GM21381 (cell line): ENCODE data around the gene CRB3.

Source experiments
- ATAC-seq: cut with Tn5 transposase; IDR thresholded peaks from one replicate; pipeline ENCODE4 v1.9.1; 2021; ENCODE audit warnings: mild to moderate bottlenecking, moderate library complexity; ENCODE audit not compliant: unreplicated experiment

CRB3 gene

GRCh38 chr19:6431891-6432290, 32.2 kb upstream of the CRB3 start:
- no peak for ATAC-seq

DNA sequence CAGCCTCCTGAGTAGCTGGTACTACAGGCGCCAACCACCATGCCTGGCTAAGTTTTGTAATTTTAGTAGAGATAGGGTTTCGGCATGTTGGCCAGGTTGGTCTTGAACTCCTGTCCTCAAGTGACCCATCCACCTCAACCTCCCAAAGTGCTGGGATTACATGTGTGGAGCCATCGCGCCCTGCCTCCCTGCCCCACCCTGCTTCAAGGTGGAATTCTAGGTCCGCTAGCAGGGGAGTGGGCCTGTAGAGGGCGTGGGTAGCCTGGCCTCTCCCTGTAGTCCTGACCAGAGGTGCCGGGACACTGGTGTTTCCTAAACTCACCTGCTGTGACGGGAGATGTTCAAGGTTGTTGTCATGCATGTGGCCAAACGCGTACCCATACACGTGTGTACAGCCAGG, 30.9 kb upstream of the CRB3 start:
- no peak for ATAC-seq

- no peak for ATAC-seq
These were observed 30.4 kb upstream of the CRB3 start, which contains the start of gene SLC25A41 for GRCh38 chr19:6433663-6434062. TSS of gene SLC25A41 (minus strand) at chr19:6433763. CDS start at chr19:6433693, 70 bp downstream.

DNA sequence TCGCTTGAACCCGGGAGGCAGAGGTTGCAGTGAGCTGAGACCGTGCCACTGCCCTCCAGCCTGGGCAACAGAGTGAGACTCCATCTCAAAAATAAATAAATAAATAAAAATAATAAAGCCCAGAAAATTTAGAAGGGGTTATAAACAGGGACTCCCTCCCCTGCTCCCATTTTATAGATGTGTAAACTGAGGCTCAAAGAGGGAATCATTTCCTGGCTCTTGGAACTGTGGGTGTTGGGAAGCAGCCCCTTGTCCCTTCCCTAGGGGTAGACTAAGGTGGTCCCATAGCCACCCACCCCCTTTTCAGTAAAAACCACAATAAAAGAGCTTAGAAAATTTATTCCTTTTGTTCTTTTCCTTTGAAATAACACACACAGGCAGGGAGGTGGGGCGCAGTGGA, 24.3 kb upstream of the CRB3 start:
- no peak for ATAC-seq

- no peak for ATAC-seq
These were observed 23.2 kb upstream of the CRB3 start for GRCh38 chr19:6440905-6441304.

DNA sequence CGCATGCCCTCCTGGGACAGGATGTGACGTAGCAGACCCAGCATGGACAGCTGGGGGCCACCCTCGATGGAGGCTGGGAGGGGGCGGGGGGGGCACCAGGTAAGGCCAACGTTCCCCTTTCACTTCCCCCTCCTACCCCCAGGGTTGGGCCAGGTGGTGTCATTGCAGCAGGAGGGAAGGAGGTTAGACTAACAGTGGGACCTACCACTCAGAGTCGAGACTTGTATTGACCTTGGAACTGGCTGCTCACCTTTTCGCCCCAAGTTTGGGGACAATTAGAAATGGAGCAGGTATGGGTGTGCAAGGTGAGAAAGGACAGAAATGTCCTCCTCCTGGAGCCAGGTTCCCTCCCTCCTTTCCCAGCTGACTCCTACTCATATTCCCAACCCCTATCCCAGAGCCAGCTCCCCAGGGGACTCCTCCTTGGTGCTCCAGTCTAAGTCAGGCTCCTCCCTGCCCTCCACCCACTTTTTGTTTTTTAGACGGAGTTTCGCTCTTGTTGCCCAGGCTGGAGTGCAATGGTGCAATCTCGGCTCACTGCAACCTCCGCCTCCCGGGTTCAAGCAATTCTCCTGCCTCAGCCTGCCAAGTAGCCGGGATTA, 21.9 kb upstream of the CRB3 start:
- ATAC-seq, result no peak

DNA sequence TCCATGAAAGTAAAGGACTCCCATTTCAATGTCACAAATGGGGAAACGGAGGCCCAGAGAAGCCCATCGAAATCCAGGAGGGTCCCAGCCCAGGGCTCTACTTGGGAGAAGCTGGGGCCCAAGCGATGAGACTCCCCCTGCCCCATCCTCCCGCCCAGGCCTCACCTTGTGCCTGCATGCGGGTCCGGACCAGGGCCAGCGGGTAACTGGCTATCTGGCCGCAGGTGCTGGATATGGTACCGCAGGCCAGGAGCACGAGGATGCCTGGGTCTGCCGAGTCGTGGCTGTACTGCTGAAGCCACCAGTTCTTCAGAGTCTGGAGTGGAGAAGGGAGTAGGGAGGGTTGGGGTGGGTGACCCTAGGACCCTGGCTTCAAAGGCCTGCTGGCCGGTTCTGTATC, 20.1 kb upstream of the CRB3 start:
- no peak for ATAC-seq

DNA sequence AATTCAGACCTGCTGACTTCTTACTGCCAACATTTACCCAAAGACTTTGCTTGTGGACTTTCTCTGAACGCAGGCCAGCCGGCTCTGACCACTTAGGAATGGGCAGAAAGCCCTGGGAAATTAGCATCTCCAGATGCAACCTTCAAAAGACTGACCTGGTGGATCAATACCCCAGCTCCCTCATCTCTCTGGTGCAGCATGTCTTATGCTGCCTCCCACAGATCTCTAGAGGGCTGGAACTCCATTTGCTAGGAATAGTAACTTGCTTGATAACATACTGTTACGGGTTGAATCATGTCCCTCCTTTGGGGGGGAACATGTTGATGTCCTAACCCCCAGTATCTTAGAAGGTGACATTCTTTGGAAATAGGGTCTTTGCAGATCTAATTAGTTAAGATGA, 17.6 kb upstream of the CRB3 start:
- ATAC-seq, result no peak

DNA sequence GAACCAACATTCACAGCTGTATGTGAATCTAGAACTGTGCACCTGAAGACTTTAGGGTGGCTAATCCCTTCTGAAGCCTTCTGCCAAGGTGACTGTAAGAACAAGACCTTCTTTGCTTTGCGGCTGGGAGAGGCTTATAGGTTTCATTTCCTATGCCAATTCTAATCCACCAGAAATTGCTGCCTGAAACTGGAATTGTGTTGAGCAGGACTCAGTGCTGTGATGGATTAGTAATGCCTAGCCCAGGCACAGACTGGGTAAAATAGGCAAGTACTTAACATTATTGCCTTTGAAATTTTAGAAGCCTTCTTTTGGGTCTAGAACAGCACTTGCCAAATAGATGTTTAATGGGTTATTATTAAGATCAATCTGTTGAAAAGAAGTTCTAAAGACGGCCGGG, 16.0 kb upstream of the CRB3 start:
- no peak for ATAC-seq

- ATAC-seq, result no peak
These were observed 13.9 kb upstream of the CRB3 start for GRCh38 chr19:6450166-6450565.

GRCh38 chr19:6451583-6452222, 12.4 kb upstream of the CRB3 start:
- no peak for ATAC-seq

- ATAC-seq, result no peak
These were observed 11.9 kb upstream of the CRB3 start for GRCh38 chr19:6452223-6452614.

DNA sequence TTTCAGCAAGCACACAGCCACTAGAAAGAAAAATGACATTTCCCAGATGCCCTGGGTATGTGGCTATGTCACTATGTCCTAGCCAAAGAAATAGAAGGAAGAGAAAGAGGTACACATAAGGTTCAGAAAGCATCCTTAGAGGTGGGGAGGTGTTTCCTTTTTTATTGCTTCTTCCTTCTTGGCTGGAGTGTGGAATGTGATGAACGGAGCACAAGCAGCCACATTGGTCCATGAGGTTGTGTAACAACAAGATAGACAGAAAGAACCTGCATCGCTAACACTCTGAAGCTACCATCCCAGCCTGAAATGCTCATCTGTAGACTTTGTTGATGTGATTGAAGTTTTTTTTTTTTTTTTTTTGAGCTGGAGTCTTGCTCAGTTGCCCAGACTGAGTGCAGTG, 11.2 kb upstream of the CRB3 start:
- ATAC-seq, result no peak

DNA sequence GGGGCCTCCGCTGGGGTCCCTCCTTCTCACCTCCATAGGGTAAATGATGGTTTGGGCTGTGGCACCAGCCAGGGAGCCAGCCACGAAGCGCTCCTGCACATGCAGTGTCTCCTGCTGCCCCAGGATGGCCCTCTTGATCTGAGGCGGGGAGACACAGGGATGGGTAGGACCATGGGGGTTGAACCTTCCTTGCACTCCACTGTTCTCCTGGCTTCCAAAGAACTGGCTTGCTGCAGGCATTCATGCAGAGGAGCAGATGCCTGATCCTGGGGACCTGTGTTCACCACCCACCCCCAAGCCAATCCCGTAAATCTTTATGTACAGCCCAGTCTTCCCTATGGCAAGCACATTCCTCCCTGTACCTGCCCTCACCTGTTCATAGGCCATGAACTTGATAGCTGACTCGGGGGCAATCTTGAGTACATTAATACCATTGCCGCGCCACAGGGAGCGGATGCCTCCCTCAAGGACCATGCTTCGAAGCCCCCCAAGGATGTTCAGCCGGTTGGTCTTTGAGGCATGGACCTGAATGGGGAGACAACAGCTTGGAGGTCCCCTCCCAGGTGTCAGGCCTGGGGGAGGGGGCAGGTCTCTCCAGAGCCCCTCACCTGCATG, 10.0 kb upstream of the CRB3 start:
- no peak for ATAC-seq

DNA sequence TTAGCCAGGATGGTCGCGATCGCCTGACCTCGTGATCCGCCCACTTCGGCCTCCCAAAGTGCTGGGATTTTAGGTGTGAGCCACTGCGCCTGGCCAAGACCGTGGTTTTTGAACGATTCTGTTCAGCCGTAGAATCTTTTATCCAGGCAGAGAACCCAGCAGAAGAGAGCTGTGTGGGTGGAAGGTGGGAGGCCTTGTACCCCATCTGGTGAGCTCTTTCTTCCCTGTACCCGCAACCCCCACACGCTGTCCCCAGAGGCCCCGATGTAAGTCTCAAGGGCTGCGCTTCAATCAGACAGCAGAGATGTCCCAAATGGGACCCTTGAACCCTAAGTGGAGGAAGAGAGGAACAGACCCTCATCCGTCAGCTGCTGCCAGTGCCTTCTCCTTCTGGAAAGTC, 8.1 kb upstream of the CRB3 start:
- ATAC-seq, result no peak

DNA sequence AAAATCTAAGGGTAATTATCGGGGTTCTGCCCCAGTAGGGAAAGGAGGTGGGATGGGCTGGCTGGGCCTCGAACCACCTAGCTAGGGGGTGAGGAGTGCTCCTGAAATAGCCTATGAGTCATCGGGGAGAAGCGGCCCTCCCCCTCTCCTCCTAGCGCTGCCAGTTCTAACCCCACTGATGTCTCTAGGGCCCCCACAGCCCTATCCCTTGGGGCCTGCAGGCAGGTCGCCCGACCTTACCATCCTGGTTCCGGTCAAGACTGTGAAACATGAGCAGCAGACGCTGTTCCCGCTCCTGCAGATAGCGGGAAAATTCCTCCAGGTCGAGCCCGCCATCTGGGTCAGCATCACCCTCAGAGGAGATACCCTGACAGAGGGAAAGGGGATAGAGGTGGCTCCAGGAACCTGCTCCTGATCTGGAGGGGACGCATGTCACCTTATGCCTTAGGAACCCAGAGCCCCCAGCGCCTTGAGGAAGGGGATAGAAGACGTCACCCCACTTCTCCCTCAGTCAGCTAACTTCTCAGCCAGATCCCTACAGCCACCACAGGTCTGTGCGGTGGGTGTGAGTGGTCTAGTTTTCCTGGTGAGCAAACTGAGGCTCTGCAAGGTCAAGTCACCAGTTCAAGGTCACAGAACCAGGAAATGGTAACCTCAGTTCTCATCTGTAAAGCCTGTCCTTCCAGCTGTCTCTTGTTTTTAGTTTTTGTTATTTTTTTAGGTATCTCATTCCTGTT, 5.9 kb upstream of the CRB3 start:
- no peak for ATAC-seq

- no peak for ATAC-seq
These were observed 5.3 kb upstream of the CRB3 start for GRCh38 chr19:6458695-6459261.

DNA sequence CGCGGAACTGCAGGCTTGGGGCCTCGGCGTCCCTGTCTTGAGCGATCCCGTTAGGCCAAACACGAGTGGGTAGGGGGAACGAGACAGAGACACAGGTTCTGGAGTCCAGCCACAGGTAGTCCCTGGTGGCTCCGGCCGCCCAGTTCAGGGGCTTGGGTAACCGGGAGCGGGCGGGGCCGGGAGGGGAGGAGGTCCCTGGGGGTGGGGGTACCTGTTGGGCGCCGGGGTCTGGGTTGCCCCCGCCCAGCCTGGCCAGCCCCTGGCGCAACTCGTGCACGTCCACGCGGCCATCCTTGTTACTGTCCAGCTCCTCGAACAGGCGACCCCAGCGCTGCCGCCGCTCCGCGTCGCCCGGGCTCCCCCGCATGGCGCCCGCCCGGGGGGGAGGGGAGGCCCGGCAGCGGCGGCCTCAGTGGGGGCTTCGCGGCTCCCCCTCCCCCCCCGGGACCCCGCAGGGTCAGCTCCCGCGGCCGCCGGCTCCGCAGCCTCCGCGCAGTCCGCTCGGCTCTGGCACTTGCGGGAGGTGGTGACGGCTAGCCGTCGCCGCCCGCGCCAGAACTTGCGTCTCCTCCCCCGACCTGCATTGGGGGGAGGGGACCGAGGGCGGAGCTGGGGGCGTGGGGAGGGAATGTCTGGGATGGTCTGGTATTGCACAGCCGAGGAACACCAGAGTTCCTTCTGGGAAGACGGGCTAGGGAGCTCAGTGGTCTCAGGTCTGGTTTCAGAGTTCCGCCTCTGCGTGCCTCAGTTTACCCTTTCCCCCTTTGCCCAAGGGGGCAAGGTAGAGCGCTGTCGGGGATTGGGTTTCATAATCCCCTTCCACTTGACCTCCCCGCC, 4.6 kb upstream of the CRB3 start, which contains the start of gene SLC25A23:
TSS of gene SLC25A23 (minus strand) at position 531 of the 837 bp plus-strand sequence. CDS start at position 367, 164 bp downstream.
- peak; percentile 36 for ATAC-seq

DNA sequence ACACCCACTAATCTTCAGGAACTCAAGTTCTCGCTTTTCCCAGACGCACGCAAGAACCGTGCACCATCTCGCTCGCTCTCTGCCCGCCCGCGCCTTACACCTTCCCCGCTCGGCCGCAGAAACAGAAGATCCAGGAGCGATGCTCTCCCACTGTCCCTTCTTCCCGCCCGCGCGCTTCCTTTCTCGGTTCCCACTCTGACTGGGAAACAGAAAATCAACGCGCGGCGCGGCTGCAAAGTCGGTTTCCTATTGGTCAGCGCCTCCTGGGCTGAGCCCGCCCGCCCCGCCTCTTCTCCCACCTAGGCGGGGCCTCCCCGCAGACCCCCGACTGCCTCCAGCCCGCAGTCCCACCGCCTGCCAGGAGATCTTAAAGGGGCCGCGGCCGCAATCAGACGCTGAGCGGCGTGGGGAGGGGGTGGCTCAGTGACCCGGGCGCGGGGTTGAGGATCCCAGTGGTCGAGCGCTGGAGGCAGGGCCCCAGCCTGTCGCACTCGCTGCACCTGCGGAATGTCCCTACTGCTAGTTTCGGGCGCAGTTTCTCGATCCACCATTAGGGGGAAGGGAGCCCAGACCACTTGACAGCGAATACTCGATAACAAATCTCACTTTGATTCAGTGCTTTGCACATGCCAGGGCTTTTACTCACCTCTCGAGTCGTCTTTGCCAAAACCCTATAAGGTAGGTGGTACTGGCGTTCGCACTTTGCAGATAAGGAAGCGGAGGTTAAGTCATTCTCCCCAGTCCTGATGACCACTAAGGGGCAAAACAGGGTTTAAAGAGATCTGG, 3.8 kb upstream of the CRB3 start:
- peak; percentile 72 for ATAC-seq

DNA sequence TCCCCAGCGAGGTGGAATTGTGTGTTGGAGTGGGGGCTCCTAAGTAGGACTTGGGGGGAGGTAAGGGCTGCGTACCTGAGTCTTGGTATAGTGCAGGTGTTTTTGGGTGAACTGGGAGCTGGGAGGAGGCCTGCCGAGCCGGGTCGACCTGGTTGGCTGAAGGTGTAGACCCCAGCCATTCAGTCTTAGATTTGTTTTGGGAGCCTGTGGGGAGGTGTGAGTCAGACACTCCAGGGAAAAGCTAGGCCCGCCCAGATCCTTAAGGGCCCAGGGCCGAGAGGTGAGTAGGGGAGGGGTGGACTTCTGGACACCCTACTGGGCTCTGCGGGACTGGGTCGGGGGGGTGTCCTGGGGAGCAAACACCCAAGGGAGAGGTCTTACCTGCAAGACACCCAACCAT, 935 bp downstream of the CRB3 start:
- no peak for ATAC-seq
